Left lung (tissue), 10 donors: ENCODE measurements around the gene SAG. TPM values are rescaled to one million over a fixed set of nuclear protein-coding genes. Genes with fewer than 3 reads are reported as not detected.
A peak's percentile ranks its signal among the peaks of the same experiment; 100 is the strongest.

Source experiments
- ATAC-seq: fragments of 200-7000 bp; cut with Tn5 transposase; one replicate; pipeline ENCODE4 v1.9.1; 2020; ENCODE audit warnings: moderate library complexity
- DNase-seq, 4 donors: peaks; one replicate each; pipeline ENCODE4 v3.0.0-alpha.2; 2013 to 2020
- H3K27ac ChIP-seq, 2 donors: fragments of 200-600 bp; sonication (generic) in 1 of 2; one replicate each; pipeline versions ENCODE4 v1.5.0 to v1.8.0; 2020 to 2021
- H3K27me3 ChIP-seq, 2 donors: fragments of 200-600 bp; sonication (generic) in 1 of 2; one replicate each; pipeline versions ENCODE4 v1.5.0 to v1.8.0; 2020 to 2021
- H3K36me3 ChIP-seq, 2 donors: fragments of 200-600 bp; sonication (generic) in 1 of 2; one replicate each; pipeline versions ENCODE4 v1.5.0 to v1.8.0; 2020 to 2021
- H3K4me1 ChIP-seq, 2 donors: fragments of 200-600 bp; one replicate each; pipeline ENCODE4 v1.8.0; 2021
- H3K4me3 ChIP-seq, 2 donors: fragments of 200-600 bp; sonication (generic) in 1 of 2; one replicate each; pipeline versions ENCODE4 v1.5.0 to v1.8.0; 2020 to 2021; ENCODE audit warnings: mild to moderate bottlenecking in 1 of 2
- H3K9me3 ChIP-seq, 2 donors: fragments of 200-600 bp; sonication (generic) in 1 of 2; one replicate each; pipeline versions ENCODE4 v1.5.0 to v1.8.0; 2020 to 2021
- intact Hi-C, 2 donors: fragments of 100-400 bp; cut with DNase I; formaldehyde crosslinking; loops; one replicate each; pipeline versions ENCODE4 v1.11.2 to v1.14.2; 2022
- polyA plus RNA-seq, 6 donors: library from polyadenylated mRNA; unstranded; fragments of 120-200 nt; gene quantifications; one replicate each; pipeline ENCODE4 v1.2.1, GENCODE V29; 2013; ENCODE audit not compliant: insufficient read length in 6 of 6
- total RNA-seq, 2 donors: library from RNA; stranded (reverse); fragmentation: NEBNext Ultra II Directional; extraction: Animal tissue kit (Norgen Biotek cat#: 25700); gene quantifications; one replicate each; pipeline ENCODE4 v1.2.1, GENCODE V29; 2021
- TF ChIP-seq, protein P1 (sequence below), 2 donors: fragments of 200-600 bp; sonication (generic) in 1 of 2; IDR thresholded peaks; one replicate each; pipeline versions ENCODE4 v1.5.0 to v1.8.0; 2021; ENCODE audit warnings: antibody characterized with exemption in 2 of 2
- donor health status: DM: no; HTN: yes; CAD: no.
- donor health status: DM: no; HTN: no; CAD: no.

The SAG gene
- total and polyA plus RNA-seq, 8 donors, result 0.08 to 0.24 (median 0.19) TPM; not detected in 2

DNA sequence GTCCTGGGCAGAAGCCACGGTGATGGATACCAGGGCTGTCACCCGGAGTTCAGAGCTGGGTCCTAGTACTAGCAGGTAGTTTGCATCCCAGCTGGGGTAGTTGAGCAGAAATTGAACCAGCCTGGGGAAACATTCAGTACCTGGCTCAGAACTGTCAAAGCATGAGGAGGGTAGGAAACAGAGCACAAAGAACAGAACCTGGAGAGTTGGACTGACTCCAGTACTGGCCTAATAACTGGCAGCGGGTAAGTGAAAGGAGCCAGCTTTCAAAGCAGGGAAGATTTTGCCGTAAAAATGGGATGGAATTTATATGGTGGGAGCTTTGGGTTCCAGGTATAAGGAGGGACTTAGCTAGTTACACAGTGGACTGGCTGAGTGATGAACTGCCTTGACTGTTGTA, 32.4 kb upstream of the SAG start:
- peaks cover 0 to 97% of the 10 kb centered on the region in 2 donors for H3K36me3 ChIP-seq
- no peaks in the 10 kb centered on the region for H3K9me3 ChIP-seq
- no peak for ATAC-seq
- H3K4me1 ChIP-seq, result peaks cover 0 to 4% of the 10 kb centered on the region in 2 donors
- no peak overlapping the region for H3K4me3 ChIP-seq
- TF ChIP-seq, protein P1, sequence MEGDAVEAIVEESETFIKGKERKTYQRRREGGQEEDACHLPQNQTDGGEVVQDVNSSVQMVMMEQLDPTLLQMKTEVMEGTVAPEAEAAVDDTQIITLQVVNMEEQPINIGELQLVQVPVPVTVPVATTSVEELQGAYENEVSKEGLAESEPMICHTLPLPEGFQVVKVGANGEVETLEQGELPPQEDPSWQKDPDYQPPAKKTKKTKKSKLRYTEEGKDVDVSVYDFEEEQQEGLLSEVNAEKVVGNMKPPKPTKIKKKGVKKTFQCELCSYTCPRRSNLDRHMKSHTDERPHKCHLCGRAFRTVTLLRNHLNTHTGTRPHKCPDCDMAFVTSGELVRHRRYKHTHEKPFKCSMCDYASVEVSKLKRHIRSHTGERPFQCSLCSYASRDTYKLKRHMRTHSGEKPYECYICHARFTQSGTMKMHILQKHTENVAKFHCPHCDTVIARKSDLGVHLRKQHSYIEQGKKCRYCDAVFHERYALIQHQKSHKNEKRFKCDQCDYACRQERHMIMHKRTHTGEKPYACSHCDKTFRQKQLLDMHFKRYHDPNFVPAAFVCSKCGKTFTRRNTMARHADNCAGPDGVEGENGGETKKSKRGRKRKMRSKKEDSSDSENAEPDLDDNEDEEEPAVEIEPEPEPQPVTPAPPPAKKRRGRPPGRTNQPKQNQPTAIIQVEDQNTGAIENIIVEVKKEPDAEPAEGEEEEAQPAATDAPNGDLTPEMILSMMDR (IDR thresholded peaks at IDR 0.05), result no peak
- H3K27me3 ChIP-seq, result no peaks in the 10 kb centered on the region
- H3K27ac ChIP-seq, result no peak overlapping the region
- intact Hi-C loops, result no loop called here
- DNase-seq, result no peak

DNA sequence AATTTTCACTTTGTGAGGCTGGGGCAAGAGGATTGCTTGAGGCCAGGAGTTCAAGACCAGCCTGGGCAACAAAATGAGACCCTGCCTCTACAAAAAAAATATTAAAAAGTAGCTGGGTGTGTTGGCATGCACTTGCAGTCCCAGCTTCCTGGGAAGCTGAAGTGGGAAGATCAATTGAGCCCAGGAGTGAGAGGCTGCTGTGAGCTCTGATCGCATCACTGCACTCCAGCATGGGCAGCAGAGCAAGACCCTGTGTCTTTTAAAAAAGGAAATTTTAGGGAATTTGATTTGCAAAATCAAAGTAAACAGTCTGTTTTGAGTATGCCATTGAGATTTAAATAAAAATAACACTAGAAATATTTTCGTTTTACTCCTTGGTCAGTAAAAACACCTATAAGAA, 28.7 kb upstream of the SAG start:
- intact Hi-C loops, result no loop called here
- H3K27me3 ChIP-seq, result no peaks in the 10 kb centered on the region
- H3K27ac ChIP-seq, result no peak overlapping the region
- DNase-seq, result no peak
- H3K4me3 ChIP-seq, result no peak overlapping the region
- H3K9me3 ChIP-seq, result no peaks in the 10 kb centered on the region
- no peak for ATAC-seq
- TF ChIP-seq, protein P1 (IDR thresholded peaks at IDR 0.05), result no peak
- no peaks in the 10 kb centered on the region for H3K4me1 ChIP-seq
- H3K36me3 ChIP-seq, result peaks cover 0 to 97% of the 10 kb centered on the region in 2 donors

DNA sequence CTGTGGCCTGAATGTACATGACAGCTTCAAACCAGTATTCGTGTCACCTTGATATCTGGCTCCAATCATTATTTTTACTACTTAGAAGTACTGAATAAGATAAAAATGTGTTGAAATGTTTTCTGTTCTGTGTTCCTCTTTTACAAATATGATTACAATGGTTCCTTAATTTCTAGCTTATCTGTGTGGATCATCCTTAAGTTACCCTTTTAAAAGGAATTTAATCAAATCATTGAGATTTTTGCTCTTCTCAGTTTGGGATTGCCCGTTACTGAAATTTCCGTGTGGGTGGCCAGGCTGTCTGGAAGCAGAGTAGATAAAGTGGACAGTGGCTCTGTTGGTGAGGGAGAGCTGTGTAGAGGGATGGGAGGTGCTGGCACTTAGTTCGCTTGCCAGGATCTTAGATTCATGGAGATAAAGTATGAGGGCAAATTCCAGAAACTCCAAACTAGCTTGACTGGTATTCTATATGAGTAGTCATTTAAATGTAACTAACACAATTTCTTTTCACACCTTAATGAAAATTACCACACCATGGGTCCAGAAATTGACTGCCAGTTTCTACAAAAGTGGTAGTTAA, 27.4 kb upstream of the SAG start:
- DNase-seq (no peak), ATAC-seq (no peak)
- TF ChIP-seq, protein P1 (IDR thresholded peaks at IDR 0.05), result no peak
- Histone ChIP-seq H3K27ac (no peak overlapping the region), H3K4me3 (no peak overlapping the region), H3K36me3 (peaks cover 0 to 97% of the 10 kb centered on the region in 2 donors), H3K4me1 (no peaks in the 10 kb centered on the region), H3K27me3 (no peaks in the 10 kb centered on the region), H3K9me3 (no peaks in the 10 kb centered on the region)
- intact Hi-C loops, result no loop called here

DNA sequence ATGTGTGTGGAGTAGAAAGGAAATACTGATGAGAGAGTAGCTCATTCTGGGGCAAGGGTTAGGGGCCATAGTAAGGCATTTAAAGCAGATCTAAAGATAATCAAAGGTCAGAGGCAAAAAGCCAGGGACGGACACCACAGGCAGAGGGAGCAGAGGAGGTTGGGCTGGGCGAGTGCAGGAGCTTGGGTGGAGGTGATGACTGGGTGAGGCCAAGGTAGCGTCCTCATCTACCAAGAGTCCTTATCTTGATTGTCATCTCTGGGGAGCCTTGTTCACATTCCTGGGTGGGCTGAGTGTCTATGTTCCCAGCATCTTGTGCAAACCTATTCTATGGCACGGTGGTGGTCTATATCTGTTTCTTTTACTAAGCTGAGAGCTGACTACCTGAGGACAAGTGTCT, 26.1 kb upstream of the SAG start:
- intact Hi-C loops, result no loop called here
- Histone ChIP-seq H3K4me3 (no peak overlapping the region), H3K27me3 (no peaks in the 10 kb centered on the region), H3K4me1 (no peaks in the 10 kb centered on the region), H3K9me3 (no peaks in the 10 kb centered on the region), H3K27ac (no peak overlapping the region), H3K36me3 (peaks cover 0 to 97% of the 10 kb centered on the region in 2 donors)
- ATAC-seq (no peak), DNase-seq (no peak)
- TF ChIP-seq, protein P1 (IDR thresholded peaks at IDR 0.05), result no peak

DNA sequence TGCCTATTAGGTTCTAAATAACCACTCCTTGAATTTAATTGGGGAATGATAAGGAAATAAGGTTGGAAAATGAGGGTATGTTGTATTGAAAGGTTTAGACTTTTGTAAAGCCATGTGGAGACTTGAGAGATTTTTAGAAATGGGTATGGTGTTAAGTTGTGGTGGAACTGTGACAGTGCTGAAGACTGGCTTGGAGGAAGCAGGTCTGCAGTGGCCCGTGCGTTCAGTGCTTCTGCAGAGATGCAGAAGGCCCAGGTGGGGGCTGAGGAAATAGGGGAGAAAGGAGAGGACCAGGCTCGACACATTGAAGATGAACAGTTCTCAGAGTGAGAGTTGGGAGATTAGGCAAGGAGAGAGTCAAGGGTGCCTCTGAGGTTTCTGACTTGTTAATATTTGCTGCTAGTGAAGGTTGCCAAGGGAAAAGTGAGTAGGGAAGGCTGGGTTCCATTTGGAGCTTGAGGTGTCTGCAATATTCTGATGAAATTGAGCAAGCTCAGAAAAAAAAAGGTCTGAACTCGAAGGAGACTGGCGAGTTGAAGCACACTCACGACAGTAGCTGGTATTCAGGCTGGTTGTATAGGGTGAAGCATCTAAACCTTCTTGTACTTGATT, 25.5 kb upstream of the SAG start:
- ATAC-seq, result peak; percentile 33
- peaks cover 0 to 97% of the 10 kb centered on the region in 2 donors for H3K36me3 ChIP-seq
- intact Hi-C loops, result no loop called here

More for the DNA sequence above, 25.5 kb upstream of the SAG start:
- no peaks in the 10 kb centered on the region for H3K4me1 ChIP-seq
- H3K9me3 ChIP-seq, result no peaks in the 10 kb centered on the region
- TF ChIP-seq, protein P1 (IDR thresholded peaks at IDR 0.05), result no peak
- DNase-seq, result no peak
- no peak overlapping the region for H3K27ac ChIP-seq
- H3K27me3 ChIP-seq, result no peaks in the 10 kb centered on the region
- no peak overlapping the region for H3K4me3 ChIP-seq
